ENCODE results near the gene SETD4. TPM values are rescaled to one million over a fixed set of nuclear protein-coding genes. Genes with fewer than 3 reads are reported as not detected.

SETD4 gene
- polyA plus RNA-seq, 1 experiment: 12.2 TPM

DNA sequence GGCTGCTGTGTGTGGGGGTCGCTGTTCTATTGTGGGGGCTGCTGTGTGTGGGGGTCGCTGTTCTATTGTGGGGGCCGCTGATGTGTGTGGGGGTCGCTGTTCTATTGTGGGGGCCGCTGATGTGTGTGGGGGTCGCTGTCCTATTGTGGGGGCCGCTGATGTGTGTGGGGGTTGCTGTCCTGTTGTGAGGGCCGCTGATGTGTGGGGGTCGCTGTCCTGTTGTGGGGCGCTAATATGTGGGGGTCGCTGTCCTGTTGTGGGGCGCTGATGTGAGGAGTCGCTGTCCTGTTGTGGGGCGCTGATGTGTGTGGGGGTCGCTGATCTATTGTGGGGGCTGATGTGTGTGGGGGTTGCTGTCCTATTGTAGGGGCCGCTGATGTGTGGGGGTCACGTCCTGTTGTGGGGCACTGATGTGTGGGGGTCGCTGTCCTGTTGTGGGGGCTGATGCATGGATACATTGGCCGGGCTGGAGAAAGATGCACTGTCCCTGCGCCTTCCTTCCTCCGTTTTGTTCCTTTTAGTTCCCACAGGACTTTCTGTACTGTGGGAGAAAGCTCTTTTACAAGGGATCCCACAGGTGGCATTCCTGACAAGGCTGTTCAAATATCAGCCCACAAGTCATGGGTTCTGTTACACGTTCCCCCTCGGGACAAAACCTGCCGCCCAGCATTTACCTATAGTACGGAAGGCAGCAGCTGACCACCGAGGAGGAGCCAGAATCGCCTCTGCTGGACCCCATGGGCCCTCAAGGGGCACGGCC is 27.5 kb downstream of the SETD4 start:
- DNase-seq (ENCODE audit: low read depth, low spot score): no peak
- H3K27me3 ChIP-seq (ENCODE audit: control insufficient read depth, insufficient read depth, low read length): no peaks in the 10 kb centered on the region
- POLR2A ChIA-PET: no interaction called here
- no peaks in the 10 kb centered on the region; the same call in 1 of the 2 replicates for H3K9me3 ChIP-seq (ENCODE audit: control insufficient read depth, insufficient read depth, low read length)
- CTCF ChIA-PET: no interaction called here
- H3K4me3 ChIP-seq (ENCODE audit: low read depth, low read length): no peak overlapping the region
- TF ChIP-seq, protein P1, sequence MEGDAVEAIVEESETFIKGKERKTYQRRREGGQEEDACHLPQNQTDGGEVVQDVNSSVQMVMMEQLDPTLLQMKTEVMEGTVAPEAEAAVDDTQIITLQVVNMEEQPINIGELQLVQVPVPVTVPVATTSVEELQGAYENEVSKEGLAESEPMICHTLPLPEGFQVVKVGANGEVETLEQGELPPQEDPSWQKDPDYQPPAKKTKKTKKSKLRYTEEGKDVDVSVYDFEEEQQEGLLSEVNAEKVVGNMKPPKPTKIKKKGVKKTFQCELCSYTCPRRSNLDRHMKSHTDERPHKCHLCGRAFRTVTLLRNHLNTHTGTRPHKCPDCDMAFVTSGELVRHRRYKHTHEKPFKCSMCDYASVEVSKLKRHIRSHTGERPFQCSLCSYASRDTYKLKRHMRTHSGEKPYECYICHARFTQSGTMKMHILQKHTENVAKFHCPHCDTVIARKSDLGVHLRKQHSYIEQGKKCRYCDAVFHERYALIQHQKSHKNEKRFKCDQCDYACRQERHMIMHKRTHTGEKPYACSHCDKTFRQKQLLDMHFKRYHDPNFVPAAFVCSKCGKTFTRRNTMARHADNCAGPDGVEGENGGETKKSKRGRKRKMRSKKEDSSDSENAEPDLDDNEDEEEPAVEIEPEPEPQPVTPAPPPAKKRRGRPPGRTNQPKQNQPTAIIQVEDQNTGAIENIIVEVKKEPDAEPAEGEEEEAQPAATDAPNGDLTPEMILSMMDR (IDR thresholded peaks at IDR 0.05; ENCODE audit: low read depth, low read length): no peak
- H3K27ac ChIP-seq (ENCODE audit: low read depth, low read length): no peak overlapping the region

- POLR2A ChIA-PET: interaction anchor here (0.6 to 0.7 kb wide), 2 partner anchors 9 to 455 kb away, joined by 3 to 6 read pairs; no protein-coding TSS in a partner anchor
- Histone ChIP-seq H3K4me3 (ENCODE audit: low read depth, low read length) (no peak overlapping the region), H3K27me3 (ENCODE audit: control insufficient read depth, insufficient read depth, low read length) (no peaks in the 10 kb centered on the region), H3K27ac (ENCODE audit: low read depth, low read length) (no peak overlapping the region), H3K9me3 (ENCODE audit: control insufficient read depth, insufficient read depth, low read length) (no peaks in the 10 kb centered on the region; the same call in 1 of the 2 replicates)
- CTCF ChIA-PET: interaction anchor here (0.6 to 1.1 kb wide), 3 partner anchors 83 to 191 kb away, joined by 3 to 7 read pairs (median 3); no protein-coding TSS in a partner anchor
- TF ChIP-seq, protein P1 (IDR thresholded peaks at IDR 0.05; ENCODE audit: low read depth, low read length): no peak
- no peak for DNase-seq (ENCODE audit: low read depth, low spot score)
Measured at GRCh38 chr21:36030581-36031189, 29.6 kb downstream of the SETD4 start.

GRCh38 chr21:36029309-36029708 is 31.0 kb downstream of the SETD4 start:
- TF ChIP-seq, protein P1 (IDR thresholded peaks at IDR 0.05; ENCODE audit: low read depth, low read length): no peak
- Histone ChIP-seq H3K27ac (ENCODE audit: low read depth, low read length) (no peak overlapping the region), H3K27me3 (ENCODE audit: control insufficient read depth, insufficient read depth, low read length) (no peaks in the 10 kb centered on the region), H3K4me3 (ENCODE audit: low read depth, low read length) (no peak overlapping the region), H3K9me3 (ENCODE audit: control insufficient read depth, insufficient read depth, low read length) (no peaks in the 10 kb centered on the region; the same call in 1 of the 2 replicates)
- ChIA-PET CTCF (interaction anchor here (0.6 to 2.4 kb wide), 8 partner anchors 12 to 1284 kb away, joined by 3 to 10 read pairs (median 4); no protein-coding TSS in a partner anchor), POLR2A (no interaction called here)
- DNase-seq (ENCODE audit: low read depth, low spot score): no peak

DNA sequence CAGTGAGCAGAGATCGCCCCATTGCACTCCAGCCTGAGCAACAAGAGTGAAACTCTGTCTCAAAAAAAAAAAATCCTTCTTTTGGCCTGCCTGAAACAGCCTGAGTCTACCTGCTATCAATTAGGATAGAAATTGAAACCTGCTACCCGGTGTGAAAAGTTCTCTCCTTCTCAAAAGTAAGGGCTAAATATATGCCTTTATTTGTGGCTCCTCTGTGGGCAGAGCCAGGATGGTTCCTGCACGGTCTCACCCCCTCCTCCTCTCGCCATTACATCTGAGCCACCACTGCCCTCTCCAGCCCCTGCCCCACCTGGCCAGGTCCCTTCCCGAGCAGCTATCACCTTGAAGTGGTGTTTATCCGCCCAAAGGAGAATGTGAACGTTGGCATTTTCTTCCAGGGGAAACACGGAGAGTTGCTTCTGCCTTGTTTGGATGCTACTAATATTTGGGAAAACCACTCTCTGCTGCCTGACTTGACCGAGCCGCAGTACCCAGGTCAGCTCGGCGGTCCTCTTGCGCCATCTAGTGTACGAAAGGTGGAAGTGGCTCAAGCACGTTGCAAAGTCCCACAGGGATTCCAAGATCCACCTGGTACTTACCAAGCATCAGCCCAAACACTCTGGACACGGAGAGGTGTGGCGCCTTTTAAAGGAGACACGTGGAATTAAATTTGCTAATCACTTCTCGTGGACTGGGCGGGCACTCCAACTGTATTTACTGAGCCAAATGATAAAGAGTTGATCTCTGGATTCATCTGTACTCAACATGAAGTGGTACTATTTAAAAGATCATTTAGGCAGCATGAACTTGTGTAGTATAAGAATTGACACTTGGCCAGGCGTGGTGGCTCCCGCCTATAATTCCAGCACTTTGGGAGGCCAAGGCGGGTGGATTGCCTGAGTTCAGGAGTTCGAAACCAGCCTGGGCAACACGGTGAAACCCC is 31.9 kb downstream of the SETD4 start:
- POLR2A ChIA-PET: interaction anchor here (0.9 kb wide), 1 partner anchor 97 kb away, joined by 3 read pairs; no protein-coding TSS in a partner anchor
- no peaks in the 10 kb centered on the region; the same call in 1 of the 2 replicates for H3K9me3 ChIP-seq (ENCODE audit: control insufficient read depth, insufficient read depth, low read length)
- CTCF ChIA-PET: interaction anchor here (0.6 to 2.4 kb wide), 12 partner anchors 9 to 1283 kb away, joined by 3 to 10 read pairs (median 4); no protein-coding TSS in a partner anchor
- no peak overlapping the region for H3K27ac ChIP-seq (ENCODE audit: low read depth, low read length)
- no peaks in the 10 kb centered on the region for H3K27me3 ChIP-seq (ENCODE audit: control insufficient read depth, insufficient read depth, low read length)
- peak overlapping the region; percentile 7; the same call in 1 of the 2 replicates for H3K4me3 ChIP-seq (ENCODE audit: low read depth, low read length)
- DNase-seq (ENCODE audit: low read depth, low spot score): peak; percentile 52
- TF ChIP-seq, protein P1 (IDR thresholded peaks at IDR 0.05; ENCODE audit: low read depth, low read length): peak; percentile 97
